Karpas-422 (cell line): ENCODE measurements around the gene DENND5A. TPM values are rescaled to one million over a fixed set of nuclear protein-coding genes. Genes with fewer than 3 reads are reported as not detected.

Experiments used
- DNase-seq: peaks from one replicate; pipeline ENCODE4 v3.0.0-alpha.2; 2015
- H2AFZ ChIP-seq: fragments of 200-600 bp; sonication (generic); 2 replicates; pipeline ENCODE4 v1.6.1; 2014; ENCODE audit warnings: antibody characterized with exemption, low read length, mixed read lengths
- H3K27ac ChIP-seq: fragments of 200-600 bp; sonication (generic); 2 replicates; pipeline ENCODE4 v1.5.1; 2014; ENCODE audit warnings: mild to moderate bottlenecking, low read length, moderate library complexity
- H3K27me3 ChIP-seq: fragments of 200-600 bp; sonication (generic); 2 replicates; pipeline ENCODE4 v1.6.1; 2014; ENCODE audit warnings: low read length, mixed read lengths
- H3K36me3 ChIP-seq: fragments of 200-600 bp; sonication (generic); 2 replicates; pipeline ENCODE4 v1.6.1; 2014; ENCODE audit warnings: low read length, mixed read lengths; ENCODE audit not compliant: insufficient read depth
- H3K4me1 ChIP-seq: fragments of 200-600 bp; sonication (generic); 2 replicates; pipeline ENCODE4 v1.6.1; 2014; ENCODE audit warnings: mild to moderate bottlenecking, low read length, mixed read lengths
- H3K4me2 ChIP-seq: fragments of 200-600 bp; sonication (generic); 2 replicates; pipeline ENCODE4 v1.6.1; 2014; ENCODE audit warnings: low read length, low read depth, mild to moderate bottlenecking; ENCODE audit not compliant: poor library complexity, severe bottlenecking
- H3K4me3 ChIP-seq: fragments of 200-600 bp; sonication (generic); 2 replicates; pipeline ENCODE4 v1.5.1; 2014; ENCODE audit warnings: mild to moderate bottlenecking, antibody characterized with exemption, low read length, mixed read lengths
- H3K79me2 ChIP-seq: fragments of 200-600 bp; sonication (generic); 2 replicates; pipeline ENCODE4 v1.6.1; 2014; ENCODE audit warnings: mild to moderate bottlenecking, low read length, mixed read lengths
- H3K9ac ChIP-seq: fragments of 200-600 bp; sonication (generic); 2 replicates; pipeline ENCODE4 v1.6.0; 2014; ENCODE audit warnings: low read length
- H3K9me2 ChIP-seq: fragments of 200-600 bp; sonication (generic), shearing (Covaris generic); replicated peaks from 2 replicates; pipeline ENCODE4 v1.6.0; 2014; ENCODE audit warnings: mild to moderate bottlenecking, low read length, moderate library complexity; ENCODE audit not compliant: insufficient read depth
- H3K9me3 ChIP-seq: fragments of 300-700, 200-600 bp; sonication (generic); 2 replicates; pipeline ENCODE4 v1.6.1; 2014; ENCODE audit warnings: low read length, mixed read lengths
- H4K20me1 ChIP-seq: fragments of 200-600 bp; sonication (generic); 2 replicates; pipeline ENCODE4 v1.6.1; 2014; ENCODE audit warnings: mild to moderate bottlenecking, antibody characterized with exemption, low read length, low read depth; ENCODE audit not compliant: insufficient read depth
- total RNA-seq: library from RNA; depleted of rRNA; stranded (reverse); fragments of >200 nt; shearing (Covaris generic); gene quantifications from 2 replicates; pipeline ENCODE4 v1.2.3, GENCODE V29; 2014; ENCODE audit warnings: low replicate concordance

DENND5A gene
- total RNA-seq, 1 experiment from 2014 or later: 57.3 TPM

GRCh38 chr11:9136741-9137140 is 128.4 kb downstream of the DENND5A start:
- H3K27ac ChIP-seq: no peak overlapping the region
- H3K27me3 ChIP-seq: no peaks in the 10 kb centered on the region
- no peaks in the 10 kb centered on the region for H3K36me3 ChIP-seq
- H2AFZ ChIP-seq: no peak overlapping the region
- H4K20me1 ChIP-seq: no peaks in the 10 kb centered on the region
- H3K9me3 ChIP-seq: no peaks in the 10 kb centered on the region
- no peaks in the 10 kb centered on the region for H3K4me1 ChIP-seq
- no peaks in the 10 kb centered on the region for H3K79me2 ChIP-seq
- H3K9ac ChIP-seq: no peak overlapping the region
- no peak overlapping the region for H3K4me3 ChIP-seq
- H3K4me2 ChIP-seq: no peak overlapping the region
- no peak for DNase-seq
- H3K9me2 ChIP-seq: no peaks in the 10 kb centered on the region

- DNase-seq: no peak
These were observed 131.2 kb downstream of the DENND5A start for GRCh38 chr11:9133956-9134355.

GRCh38 chr11:9132203-9132878 is 132.8 kb downstream of the DENND5A start:
- Histone ChIP-seq H3K4me1 (peaks cover 21% of the 10 kb centered on the region), H3K9me2 (no peaks in the 10 kb centered on the region), H3K4me2 (no peak overlapping the region), H3K27ac (no peak overlapping the region), H3K9me3 (no peaks in the 10 kb centered on the region), H3K9ac (no peak overlapping the region), H4K20me1 (no peaks in the 10 kb centered on the region), H3K79me2 (no peaks in the 10 kb centered on the region), H3K36me3 (no peaks in the 10 kb centered on the region), H3K27me3 (no peaks in the 10 kb centered on the region), H3K4me3 (no peak overlapping the region), H2AFZ (no peak overlapping the region)
- DNase-seq: no peak

More at GRCh38 chr11:9133956-9134355, 131.2 kb downstream of the DENND5A start:
- Histone ChIP-seq H3K9ac (no peak overlapping the region), H3K27me3 (no peaks in the 10 kb centered on the region), H3K4me2 (no peak overlapping the region), H3K9me2 (no peaks in the 10 kb centered on the region), H3K36me3 (no peaks in the 10 kb centered on the region), H4K20me1 (no peaks in the 10 kb centered on the region), H3K4me3 (no peak overlapping the region), H3K27ac (no peak overlapping the region), H3K79me2 (no peaks in the 10 kb centered on the region), H2AFZ (no peak overlapping the region), H3K4me1 (peaks cover 21% of the 10 kb centered on the region), H3K9me3 (no peaks in the 10 kb centered on the region)

GRCh38 chr11:9130297-9130696 is 134.9 kb downstream of the DENND5A start:
- H3K4me1 ChIP-seq: peaks cover 28% of the 10 kb centered on the region
- no peaks in the 10 kb centered on the region for H3K27me3 ChIP-seq
- no peaks in the 10 kb centered on the region for H3K36me3 ChIP-seq
- H3K79me2 ChIP-seq: no peaks in the 10 kb centered on the region
- no peak overlapping the region for H3K4me3 ChIP-seq
- H3K4me2 ChIP-seq: peak overlapping the region; percentile 30
- DNase-seq: peak; percentile 80
- H3K9ac ChIP-seq: no peak overlapping the region
- no peaks in the 10 kb centered on the region for H4K20me1 ChIP-seq
- no peaks in the 10 kb centered on the region for H3K9me3 ChIP-seq
- no peaks in the 10 kb centered on the region for H3K9me2 ChIP-seq
- no peak overlapping the region; the same call in 1 of the 2 replicates for H3K27ac ChIP-seq
- no peak overlapping the region for H2AFZ ChIP-seq

GRCh38 chr11:9126636-9127035 is 138.5 kb downstream of the DENND5A start:
- H3K27ac ChIP-seq: no peak overlapping the region

GRCh38 chr11:9125185-9125886 is 139.8 kb downstream of the DENND5A start:
- no peak overlapping the region for H3K4me3 ChIP-seq
- H3K79me2 ChIP-seq: no peaks in the 10 kb centered on the region
- no peaks in the 10 kb centered on the region for H3K9me3 ChIP-seq
- H3K9me2 ChIP-seq: no peaks in the 10 kb centered on the region
- H4K20me1 ChIP-seq: no peaks in the 10 kb centered on the region
- H3K27me3 ChIP-seq: no peaks in the 10 kb centered on the region
- no peak overlapping the region for H3K4me2 ChIP-seq
- no peak overlapping the region for H3K27ac ChIP-seq
- H2AFZ ChIP-seq: no peak overlapping the region
- H3K9ac ChIP-seq: no peak overlapping the region
- H3K4me1 ChIP-seq: peaks cover 39% of the 10 kb centered on the region
- no peak for DNase-seq
- no peaks in the 10 kb centered on the region for H3K36me3 ChIP-seq

More at GRCh38 chr11:9126636-9127035, 138.5 kb downstream of the DENND5A start:
- Histone ChIP-seq H3K4me2 (no peak overlapping the region), H3K9me3 (no peaks in the 10 kb centered on the region), H3K4me1 (peaks cover 49% of the 10 kb centered on the region), H3K4me3 (no peak overlapping the region), H3K79me2 (no peaks in the 10 kb centered on the region), H3K9me2 (no peaks in the 10 kb centered on the region), H4K20me1 (no peaks in the 10 kb centered on the region), H3K36me3 (no peaks in the 10 kb centered on the region), H3K9ac (no peak overlapping the region), H2AFZ (no peak overlapping the region), H3K27me3 (no peaks in the 10 kb centered on the region)
- DNase-seq: no peak

- peak overlapping the region; percentile 59 for H3K4me2 ChIP-seq
- H3K9ac ChIP-seq: no peak overlapping the region
- H3K36me3 ChIP-seq: no peaks in the 10 kb centered on the region
These were observed 141.4 kb downstream of the DENND5A start for GRCh38 chr11:9123595-9124304.

GRCh38 chr11:9121469-9121796 is 143.7 kb downstream of the DENND5A start:
- Histone ChIP-seq H3K4me2 (no peak overlapping the region), H3K9me3 (no peaks in the 10 kb centered on the region), H3K4me1 (peaks cover 24% of the 10 kb centered on the region), H3K79me2 (no peaks in the 10 kb centered on the region), H3K9ac (no peak overlapping the region), H3K9me2 (no peaks in the 10 kb centered on the region), H2AFZ (no peak overlapping the region), H3K36me3 (no peaks in the 10 kb centered on the region), H3K27me3 (no peaks in the 10 kb centered on the region), H4K20me1 (no peaks in the 10 kb centered on the region), H3K27ac (no peak overlapping the region), H3K4me3 (no peak overlapping the region)
- DNase-seq: no peak

More at GRCh38 chr11:9123595-9124304, 141.4 kb downstream of the DENND5A start:
- H3K9me2 ChIP-seq: no peaks in the 10 kb centered on the region
- H3K79me2 ChIP-seq: no peaks in the 10 kb centered on the region
- H3K27ac ChIP-seq: peak overlapping the region; percentile 20; the same call in 1 of the 2 replicates
- peak overlapping the region; percentile 31 for H3K4me3 ChIP-seq
- DNase-seq: peak; percentile 77
- H2AFZ ChIP-seq: no peak overlapping the region
- H3K27me3 ChIP-seq: no peaks in the 10 kb centered on the region
- no peaks in the 10 kb centered on the region for H4K20me1 ChIP-seq
- H3K4me1 ChIP-seq: peaks cover 28% of the 10 kb centered on the region
- H3K9me3 ChIP-seq: no peaks in the 10 kb centered on the region
